NCI-H460 (cell line): Measurements from ENCODE around the gene KMT2C. TPM values are rescaled to one million over a fixed set of nuclear protein-coding genes. Genes with fewer than 3 reads are reported as not detected.
"Not testable (repeated sequence)": the region's sequence is repeated elsewhere in the genome, so short reads cannot be mapped to it uniquely, and the experiment has no call there.

ENCODE experiments used
- DNase-seq: peaks from one replicate; pipeline ENCODE4 v3.0.0-alpha.2; 2016; ENCODE audit warnings: low read depth; ENCODE audit errors: extremely low read depth
- polyA plus RNA-seq: library from polyadenylated mRNA; depleted of rRNA; stranded (reverse); fragments of >200 nt; gene quantifications from 2 replicates; pipeline ENCODE4 v1.2.3, GENCODE V29; 2014; cell fraction: nucleus; rRNA removed
- total RNA-seq: library from RNA; depleted of rRNA; stranded (reverse); fragments of >200 nt; shearing (Covaris generic); gene quantifications from 2 replicates; pipeline ENCODE4 v1.2.3, GENCODE V29; 2014; rRNA removed

Gene KMT2C
- 15.3 and 18.6 TPM in 2 replicates for total RNA-seq
- 9.7 and 15.9 TPM in 2 replicates for polyA plus RNA-seq

- DNase-seq, result peak; percentile 36
Observed at GRCh38 chr7:152435384-152436110, at the start of gene KMT2C. KMT2C (minus strand) TSS chr7:152436003; CDS start chr7:152435786, 217 bp downstream.

GRCh38 chr7:152481082-152481481, 45.3 kb upstream of the KMT2C start:
- no peak for DNase-seq

- DNase-seq, result no peak
Observed at GRCh38 chr7:152480664-152481063, 44.9 kb upstream of the KMT2C start.

GRCh38 chr7:152479595-152479994, 43.8 kb upstream of the KMT2C start:
- DNase-seq, result no peak

GRCh38 chr7:152478140-152478539, 42.3 kb upstream of the KMT2C start:
- no peak for DNase-seq

GRCh38 chr7:152477079-152477478, 41.3 kb upstream of the KMT2C start:
- no peak for DNase-seq

- DNase-seq, result no peak
Observed at GRCh38 chr7:152476551-152476950, 40.7 kb upstream of the KMT2C start.

- not testable (repeated sequence) for DNase-seq
Observed at GRCh38 chr7:152471023-152471620, 35.3 kb upstream of the KMT2C start.

- not testable (repeated sequence) for DNase-seq
Observed at GRCh38 chr7:152470251-152471022, 34.6 kb upstream of the KMT2C start.

GRCh38 chr7:152469576-152469975, 33.8 kb upstream of the KMT2C start:
- DNase-seq, result not testable (repeated sequence)

- DNase-seq, result no peak
Observed at GRCh38 chr7:152467225-152467624, 31.4 kb upstream of the KMT2C start.

- no peak for DNase-seq
Observed at GRCh38 chr7:152465119-152465387, 29.2 kb upstream of the KMT2C start.

- peak; percentile 39 for DNase-seq
Observed at GRCh38 chr7:152464312-152465118, 28.7 kb upstream of the KMT2C start.

GRCh38 chr7:152463709-152464311, 28.0 kb upstream of the KMT2C start:
- peak; percentile 99 for DNase-seq

GRCh38 chr7:152462995-152463708, 27.3 kb upstream of the KMT2C start:
- DNase-seq, result no peak

GRCh38 chr7:152459724-152460251, 24.0 kb upstream of the KMT2C start:
- DNase-seq, result no peak

- no peak for DNase-seq
Observed at GRCh38 chr7:152451356-152451755, 15.6 kb upstream of the KMT2C start.

GRCh38 chr7:152445386-152446008, 9.7 kb upstream of the KMT2C start:
- not testable (repeated sequence) for DNase-seq

GRCh38 chr7:152443586-152443985, 7.8 kb upstream of the KMT2C start:
- DNase-seq, result no peak
